ENCODE data around the gene SLCO2A1. TPM values are rescaled to one million over a fixed set of nuclear protein-coding genes. Genes with fewer than 3 reads are reported as not detected.

Gene SLCO2A1
- total and polyA plus RNA-seq, 2 of the 4 experiments (the other 2 are of a cell fraction) = under 0.01 to 1.5 TPM

DNA sequence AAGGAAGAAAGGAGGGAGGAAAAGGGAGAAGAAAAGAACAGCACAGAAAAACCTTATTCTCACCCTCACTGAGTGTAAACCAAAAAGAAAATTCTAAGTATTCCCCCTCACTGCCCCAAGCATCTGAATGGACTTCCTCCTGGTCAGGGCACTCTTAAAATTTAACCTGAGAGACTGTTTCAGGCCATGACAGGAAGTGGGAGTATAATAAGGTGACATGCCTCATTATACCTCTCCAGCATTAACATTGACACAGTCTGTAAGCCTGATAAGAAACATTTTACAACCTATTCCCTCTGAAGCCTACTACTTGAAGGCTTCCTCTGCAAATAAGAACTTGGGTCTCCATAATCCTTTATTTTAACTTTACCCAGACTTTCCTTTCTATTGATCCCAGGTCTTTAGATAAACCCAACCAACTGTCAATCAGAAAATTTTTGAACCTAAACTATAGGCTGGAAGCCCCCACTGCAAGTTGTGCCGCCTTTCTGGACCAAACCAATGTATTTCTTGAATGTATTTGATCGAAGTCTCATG lies 41.7 kb downstream of the SLCO2A1 start:
- TF ChIP-seq CHD1 (IDR thresholded peaks at IDR 0.05; ENCODE audit: low read depth, low read length) = no peak
- no peak for TF ChIP-seq RAD21 (IDR thresholded peaks at IDR 0.05; ENCODE audit: low read length)
- no peak for TF ChIP-seq MAFK (IDR thresholded peaks at IDR 0.05; ENCODE audit: low read depth, low read length)
- TF ChIP-seq SMC3 (IDR thresholded peaks at IDR 0.05; ENCODE audit: low read depth, low read length) = no peak
- no peak for TF ChIP-seq NFE2L2 (IDR thresholded peaks at IDR 0.05; ENCODE audit: low read depth, low read length)
- TF ChIP-seq MXI1 (IDR thresholded peaks at IDR 0.05; ENCODE audit: borderline replicate concordance, low read depth, low read length) = no peak
- TF ChIP-seq, protein P1, sequence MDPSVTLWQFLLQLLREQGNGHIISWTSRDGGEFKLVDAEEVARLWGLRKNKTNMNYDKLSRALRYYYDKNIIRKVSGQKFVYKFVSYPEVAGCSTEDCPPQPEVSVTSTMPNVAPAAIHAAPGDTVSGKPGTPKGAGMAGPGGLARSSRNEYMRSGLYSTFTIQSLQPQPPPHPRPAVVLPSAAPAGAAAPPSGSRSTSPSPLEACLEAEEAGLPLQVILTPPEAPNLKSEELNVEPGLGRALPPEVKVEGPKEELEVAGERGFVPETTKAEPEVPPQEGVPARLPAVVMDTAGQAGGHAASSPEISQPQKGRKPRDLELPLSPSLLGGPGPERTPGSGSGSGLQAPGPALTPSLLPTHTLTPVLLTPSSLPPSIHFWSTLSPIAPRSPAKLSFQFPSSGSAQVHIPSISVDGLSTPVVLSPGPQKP (IDR thresholded peaks at IDR 0.05; ENCODE audit: borderline replicate concordance, low read depth, low read length) = no peak
- no peak for TF ChIP-seq BHLHE40 (IDR thresholded peaks at IDR 0.05; ENCODE audit: low read depth, low read length)
- TF ChIP-seq POLR2A (IDR thresholded peaks at IDR 0.05; ENCODE audit: low read depth, low read length) = no peak
- TF ChIP-seq CEBPB (IDR thresholded peaks at IDR 0.05; ENCODE audit: low read depth, low read length) = no peak
- TF ChIP-seq USF2 (IDR thresholded peaks at IDR 0.05; ENCODE audit: low read depth, low read length) = no peak
- in situ Hi-C loops (cut with MboI; ENCODE audit: low sequenced_read_pairs) = no loop called here
- Histone ChIP-seq H3K4me1 (ENCODE audit: control insufficient read depth, insufficient read depth, low read length) (0 out of 2 replicates have a peak, but pooled peaks cover 2% of the 10 kb centered on the region), H2AK5ac (ENCODE audit: low read depth, low read length) (no peak overlapping the region), H3K36me3 (ENCODE audit: control insufficient read depth, insufficient read depth, low read length) (no peaks in the 10 kb centered on the region), H4K8ac (ENCODE audit: low read depth in 2 of 2, low read length in 2 of 2) (no peak overlapping the region), H2AFZ (replicated peaks; ENCODE audit: low read length, poor library complexity) (no peak overlapping the region), H3K79me1 (ENCODE audit: low read depth in 1 of 2, low read length in 2 of 2) (no peaks in the 10 kb centered on the region), H3K9me3 (ENCODE audit: control insufficient read depth, insufficient read depth, low read length) (no peaks in the 10 kb centered on the region), H3K9ac (ENCODE audit: low read depth, low read length) (no peak overlapping the region), H3K4me2 (ENCODE audit: low read depth, low read length) (no peak overlapping the region), H3K18ac (ENCODE audit: low read depth, low read length) (no peak overlapping the region), H2BK20ac (ENCODE audit: low read depth, low read length) (no peak overlapping the region), H4K20me1 (ENCODE audit: insufficient read depth, low read length) (no peaks in the 10 kb centered on the region), H3K4me3 (ENCODE audit: insufficient read depth, low read depth, low read length) (no peak overlapping the region), H2BK5ac (ENCODE audit: low read depth, low read length, poor library complexity, severe bottlenecking) (no peak overlapping the region), H3K4ac (ENCODE audit: low read depth, low read length) (no peak overlapping the region), H3K27ac (ENCODE audit: insufficient read depth, low read length) (no peak overlapping the region), H4K91ac (ENCODE audit: insufficient read depth, low read depth, low read length) (no peak overlapping the region), H3K23ac (ENCODE audit: low read depth, low read length) (no peak overlapping the region), H3K56ac (ENCODE audit: extremely low read depth, insufficient read depth, low read length) (no peak overlapping the region), H2BK15ac (ENCODE audit: low read depth, low read length) (no peak overlapping the region), H3K27me3 (ENCODE audit: control insufficient read depth, insufficient read depth, low read length) (no peaks in the 10 kb centered on the region), H3K14ac (replicated peaks; ENCODE audit: low read depth, low read length) (no peak overlapping the region), H2AK9ac (replicated peaks; ENCODE audit: low read depth, low read length, poor library complexity) (no peak overlapping the region), H4K5ac (ENCODE audit: low read depth, low read length) (no peak overlapping the region), H2BK120ac (ENCODE audit: low read depth, low read length) (no peak overlapping the region), H3K9me1 (ENCODE audit: insufficient read depth, low read length) (no peaks in the 10 kb centered on the region; the same call in 1 of the 2 replicates)
- no CpG with 5 or more reads among the region's 2 CpGs for WGBS, 2 experiments (ENCODE audit: extremely low coverage in 2 of 2, insufficient read length in 1 of 2)
- ATAC-seq (ENCODE audit: low read depth) = no peak
- BruUV-seq (replicated peaks) = no TSS peak
- intact Hi-C loops (cut with micrococcal nuclease) = no loop called here
- no peak for DNase-seq
- CTCF ChIA-PET = no interaction called here
- POLR2A ChIA-PET (ENCODE audit: unreplicated experiment) = no interaction called here
- dilution Hi-C loops (cut with HindIII; ENCODE audit: low sequenced_read_pairs, unreplicated experiment) = no loop called here
